GM12872 (cell line): ENCODE results near the gene SSBP4.

Source experiments
- TF ChIP-seq, protein P1 (sequence below): IDR thresholded peaks from 3 replicates; pipeline ENCODE4 v1.5.1; 2011; ENCODE audit warnings: low read depth, mild to moderate bottlenecking, low read length, moderate library complexity; ENCODE audit not compliant: insufficient read depth

Gene SSBP4

DNA sequence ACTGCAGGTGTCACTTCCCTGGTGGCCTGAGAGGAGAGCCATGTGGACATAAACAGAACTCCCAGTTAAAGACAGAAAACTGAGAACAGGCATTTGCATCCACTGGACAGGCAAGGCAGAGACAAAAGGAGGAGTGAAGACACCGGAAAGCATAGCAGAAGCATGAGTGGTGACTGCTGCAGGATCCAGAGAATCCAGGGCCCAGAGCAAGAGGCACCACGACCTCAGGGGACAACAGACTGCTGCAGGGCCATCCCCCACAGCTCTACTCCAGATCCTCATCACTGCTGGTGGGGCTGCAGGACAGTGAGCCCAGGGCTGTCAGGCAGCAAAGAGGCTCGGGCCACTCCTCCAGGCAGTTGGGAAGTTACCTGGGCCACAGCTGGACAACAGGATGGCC lies 33.2 kb downstream of the SSBP4 start:
- TF ChIP-seq, protein P1, sequence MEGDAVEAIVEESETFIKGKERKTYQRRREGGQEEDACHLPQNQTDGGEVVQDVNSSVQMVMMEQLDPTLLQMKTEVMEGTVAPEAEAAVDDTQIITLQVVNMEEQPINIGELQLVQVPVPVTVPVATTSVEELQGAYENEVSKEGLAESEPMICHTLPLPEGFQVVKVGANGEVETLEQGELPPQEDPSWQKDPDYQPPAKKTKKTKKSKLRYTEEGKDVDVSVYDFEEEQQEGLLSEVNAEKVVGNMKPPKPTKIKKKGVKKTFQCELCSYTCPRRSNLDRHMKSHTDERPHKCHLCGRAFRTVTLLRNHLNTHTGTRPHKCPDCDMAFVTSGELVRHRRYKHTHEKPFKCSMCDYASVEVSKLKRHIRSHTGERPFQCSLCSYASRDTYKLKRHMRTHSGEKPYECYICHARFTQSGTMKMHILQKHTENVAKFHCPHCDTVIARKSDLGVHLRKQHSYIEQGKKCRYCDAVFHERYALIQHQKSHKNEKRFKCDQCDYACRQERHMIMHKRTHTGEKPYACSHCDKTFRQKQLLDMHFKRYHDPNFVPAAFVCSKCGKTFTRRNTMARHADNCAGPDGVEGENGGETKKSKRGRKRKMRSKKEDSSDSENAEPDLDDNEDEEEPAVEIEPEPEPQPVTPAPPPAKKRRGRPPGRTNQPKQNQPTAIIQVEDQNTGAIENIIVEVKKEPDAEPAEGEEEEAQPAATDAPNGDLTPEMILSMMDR, result no peak

DNA sequence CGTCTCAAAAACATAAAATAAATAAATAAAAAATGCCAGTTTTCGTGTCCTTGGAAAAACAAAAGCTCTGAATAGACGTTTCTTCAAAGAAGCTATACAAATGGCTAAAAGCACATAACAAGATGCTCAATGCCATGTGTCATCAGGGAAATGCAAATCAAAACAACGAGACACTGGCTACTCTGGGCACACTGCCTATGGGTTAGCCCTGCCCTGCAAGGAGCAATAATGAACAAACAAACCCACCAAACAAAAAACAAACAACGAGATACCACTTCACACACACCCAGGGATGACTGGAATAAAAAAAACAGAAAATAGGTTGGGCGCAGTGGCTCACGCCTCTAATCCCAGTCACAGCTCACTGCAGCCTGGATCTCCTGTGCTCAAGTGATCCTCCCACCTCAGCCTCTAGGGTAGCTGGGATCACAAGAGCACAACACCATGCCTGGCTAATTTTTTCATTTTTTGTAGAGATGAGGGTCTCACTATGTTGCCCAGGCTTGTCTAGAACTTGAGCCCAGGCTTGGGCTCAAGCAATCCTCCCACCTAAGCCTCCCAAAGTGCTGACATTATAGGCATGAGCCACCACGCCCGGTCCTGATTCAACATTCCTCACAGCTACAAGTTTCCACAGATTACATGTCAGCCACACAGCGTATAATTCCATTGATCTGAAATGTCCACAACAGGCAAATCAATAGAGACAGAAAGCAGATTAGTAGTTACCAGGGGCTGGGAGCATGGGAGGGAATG lies 34.2 kb downstream of the SSBP4 start:
- TF ChIP-seq, protein P1, result no peak

DNA sequence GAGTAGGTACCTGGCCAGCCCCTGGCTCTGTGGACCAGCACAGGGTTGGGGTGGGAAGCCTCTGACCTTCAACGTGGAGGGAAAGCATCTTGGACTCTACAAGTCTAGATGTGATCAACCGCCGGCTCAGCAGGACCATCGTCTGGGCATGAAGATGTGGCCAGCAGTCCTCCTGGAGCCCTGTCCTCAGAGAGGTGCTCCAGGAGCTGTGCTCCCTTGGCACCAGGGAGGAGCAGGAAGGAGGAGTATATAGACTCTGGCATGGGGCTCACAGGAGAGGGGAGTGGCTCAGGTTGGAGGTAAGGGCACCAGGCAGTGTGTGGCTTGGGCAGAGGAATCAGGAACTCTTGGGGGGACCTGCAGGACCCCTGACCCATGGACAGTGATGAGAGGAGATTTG lies 37.1 kb downstream of the SSBP4 start:
- TF ChIP-seq, protein P1, result no peak

DNA sequence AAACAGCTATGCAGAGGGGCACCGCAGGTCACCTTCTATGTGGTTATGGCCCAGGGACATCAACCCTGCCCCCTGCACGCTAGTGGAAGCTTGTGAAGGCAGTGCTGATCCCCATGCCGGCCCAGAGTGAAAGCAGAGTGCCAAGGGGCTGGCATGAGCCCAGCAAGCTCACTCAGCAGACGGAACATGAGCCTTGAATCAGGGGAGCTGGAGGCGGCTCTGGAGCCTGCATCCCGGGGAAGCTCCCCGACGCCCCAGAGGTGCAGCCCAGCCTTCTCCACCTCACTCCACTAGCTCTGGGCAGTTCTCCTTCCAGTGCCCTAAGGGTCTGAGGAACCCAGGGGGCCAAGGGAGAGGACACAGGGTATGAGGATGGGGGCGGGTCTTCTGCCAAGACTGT lies 37.8 kb downstream of the SSBP4 start:
- TF ChIP-seq, protein P1, result no peak

DNA sequence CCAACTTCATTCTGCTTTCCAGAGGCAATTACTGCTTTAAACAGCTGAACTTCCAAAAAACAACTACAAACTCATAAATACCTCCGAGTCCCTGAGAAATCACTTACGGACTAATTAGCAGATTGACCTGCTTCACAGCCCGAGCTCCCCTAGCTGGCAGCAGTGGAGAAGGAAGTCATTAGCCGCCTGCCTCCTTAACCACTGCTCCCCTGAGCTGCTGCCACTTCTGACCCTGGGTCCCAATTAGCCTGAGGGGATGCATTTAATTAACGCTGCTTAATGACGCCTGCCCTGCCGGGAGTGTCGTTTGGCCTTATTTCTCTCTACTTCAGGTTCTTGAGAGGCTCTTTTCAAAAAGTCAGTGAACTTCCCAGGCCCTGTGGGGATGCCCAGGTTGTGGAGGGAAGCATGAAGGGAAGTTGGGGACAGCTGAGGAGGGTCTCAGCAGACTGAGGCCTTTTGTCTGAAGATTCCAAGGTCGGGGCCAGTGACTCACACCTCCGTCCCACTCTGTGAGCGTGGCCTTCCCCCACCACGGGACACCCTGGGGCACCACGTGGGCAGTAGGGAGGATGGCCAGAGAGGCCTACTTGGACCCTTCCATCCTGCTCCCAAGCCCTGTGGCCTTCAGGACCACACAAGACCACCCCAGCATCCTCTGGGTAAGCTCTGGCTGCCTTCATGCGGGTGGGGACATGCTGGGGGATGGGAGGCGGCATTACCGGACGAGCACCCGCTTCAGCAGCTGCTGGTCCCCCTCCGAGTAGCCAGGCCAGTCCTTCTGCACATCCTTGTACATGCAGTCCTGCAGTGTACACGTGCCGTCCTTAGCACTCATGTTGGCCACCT lies 38.5 kb downstream of the SSBP4 start:
- TF ChIP-seq, protein P1, result no peak

DNA sequence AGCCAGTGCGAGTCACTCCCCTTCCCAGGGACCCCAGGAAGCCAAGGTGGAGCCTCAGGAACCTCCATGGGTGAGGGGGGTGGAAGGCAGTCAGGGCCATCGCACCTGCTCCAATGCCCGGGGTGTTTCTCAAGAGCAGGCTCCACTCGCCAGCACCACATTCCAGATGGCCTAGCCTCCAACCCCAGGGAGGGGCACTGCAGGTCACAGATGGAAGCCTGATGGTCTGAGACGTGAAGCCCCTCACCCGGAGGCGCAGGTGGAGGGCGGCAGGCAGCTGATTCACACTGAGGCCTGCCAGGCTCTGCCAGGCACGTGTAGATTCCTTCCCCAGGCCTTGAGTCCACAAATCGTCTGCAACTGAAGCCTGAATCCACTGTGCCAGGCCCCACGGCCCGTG lies 41.7 kb downstream of the SSBP4 start:
- TF ChIP-seq, protein P1, result no peak

DNA sequence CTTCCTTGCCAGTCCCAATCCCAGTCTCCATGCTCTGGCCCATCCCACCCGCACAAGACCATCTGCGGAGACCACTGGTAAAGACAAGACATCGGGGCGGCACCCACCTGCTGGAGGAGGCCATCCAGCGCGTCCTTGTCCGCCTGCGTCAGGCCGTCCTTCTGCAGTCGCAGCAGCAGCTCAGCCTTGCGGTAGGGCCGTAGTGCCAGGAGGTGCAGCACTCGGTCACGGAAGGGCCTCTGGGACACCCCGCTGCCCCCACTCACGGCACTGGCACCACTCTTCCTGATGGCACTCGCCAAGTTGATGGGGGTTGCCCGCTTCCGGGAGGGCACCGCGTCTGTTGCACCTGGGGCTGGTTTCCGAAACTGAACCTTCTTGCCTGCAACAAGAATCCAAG lies 42.3 kb downstream of the SSBP4 start:
- TF ChIP-seq, protein P1, result no peak
